Endothelial cell of umbilical vein (primary cell): ENCODE data around the gene TMED5.

Experiments
- CTCF ChIP-seq, 2 donors: IDR thresholded peaks; 1 replicate in 1 of 2; 2 replicates in 1 of 2; pipeline ENCODE4 v1.5.1; 2011; ENCODE audit warnings: low read length in 2 of 2, mild to moderate bottlenecking in 2 of 2, moderate library complexity in 2 of 2, control low read depth in 1 of 2, inconsistent platforms in 1 of 2, low read depth in 1 of 2; ENCODE audit not compliant: insufficient read depth in 1 of 2; ENCODE audit errors: extremely low read depth in 1 of 2
- GATA2 ChIP-seq: IDR thresholded peaks from 2 replicates; pipeline ENCODE4 v1.7.0; 2011; ENCODE audit warnings: low read depth, mild to moderate bottlenecking, moderate library complexity, mixed read lengths, low read length; ENCODE audit not compliant: insufficient read length, insufficient read depth
- MAX ChIP-seq: IDR thresholded peaks from 2 replicates; pipeline ENCODE4 v1.6.1; 2011; ENCODE audit not compliant: insufficient read depth, insufficient read length
- POLR2A ChIP-seq: IDR thresholded peaks from 2 replicates; pipeline ENCODE4 v1.6.1; 2012; ENCODE audit warnings: low read depth, mild to moderate bottlenecking, control low read depth, low read length
- POLR2AphosphoS5 ChIP-seq: IDR thresholded peaks from 2 replicates; pipeline ENCODE4 v1.6.1; 2012; ENCODE audit warnings: low read depth, mild to moderate bottlenecking, control low read depth, low read length, moderate library complexity; ENCODE audit not compliant: insufficient read depth

DNA sequence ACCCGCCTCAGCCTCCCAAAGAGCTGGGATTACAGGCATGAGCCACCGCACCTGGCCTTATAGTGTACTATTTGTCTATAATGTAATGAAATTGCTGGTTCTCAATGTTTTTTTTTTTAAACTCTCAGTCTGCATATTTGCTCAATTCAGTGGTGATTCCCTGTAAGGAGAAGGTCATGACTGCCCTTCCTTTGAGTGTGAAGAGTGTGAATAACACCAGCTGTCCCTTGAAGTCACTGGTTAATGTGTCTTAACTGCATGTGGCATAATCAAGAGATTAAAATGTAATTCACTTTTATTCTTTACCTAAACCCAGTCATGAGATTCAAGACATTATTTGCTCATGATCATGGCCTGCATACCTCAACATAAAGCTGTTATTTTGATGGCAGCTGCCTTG, 70.6 kb downstream of the TMED5 start:
- TF ChIP-seq CTCF (IDR thresholded peaks at IDR 0.05; ENCODE audit: extremely low read depth in 1 of 2, insufficient read depth in 1 of 2, low read depth in 1 of 2, low read length in 2 of 2), result no peak
- TF ChIP-seq POLR2AphosphoS5, result no peak
- TF ChIP-seq POLR2A, result no peak
- no peak for TF ChIP-seq GATA2
- no peak for TF ChIP-seq MAX
